NCI-H446 treated with DMSO at 0.1 percent for 48 hours (cell line): ENCODE data around the gene KRTAP4-9.
"Not testable (repeated sequence)": the region's sequence is repeated elsewhere in the genome, so short reads cannot be mapped to it uniquely, and the experiment has no call there.

Experiments used
- DNase-seq: peaks from one replicate; lab custom pipeline; 2025; lab: John Stamatoyannopoulos, UW

KRTAP4-9 gene

GRCh38 chr17:41131979-41132378, 26.8 kb downstream of the KRTAP4-9 start:
- no peak for DNase-seq

DNA sequence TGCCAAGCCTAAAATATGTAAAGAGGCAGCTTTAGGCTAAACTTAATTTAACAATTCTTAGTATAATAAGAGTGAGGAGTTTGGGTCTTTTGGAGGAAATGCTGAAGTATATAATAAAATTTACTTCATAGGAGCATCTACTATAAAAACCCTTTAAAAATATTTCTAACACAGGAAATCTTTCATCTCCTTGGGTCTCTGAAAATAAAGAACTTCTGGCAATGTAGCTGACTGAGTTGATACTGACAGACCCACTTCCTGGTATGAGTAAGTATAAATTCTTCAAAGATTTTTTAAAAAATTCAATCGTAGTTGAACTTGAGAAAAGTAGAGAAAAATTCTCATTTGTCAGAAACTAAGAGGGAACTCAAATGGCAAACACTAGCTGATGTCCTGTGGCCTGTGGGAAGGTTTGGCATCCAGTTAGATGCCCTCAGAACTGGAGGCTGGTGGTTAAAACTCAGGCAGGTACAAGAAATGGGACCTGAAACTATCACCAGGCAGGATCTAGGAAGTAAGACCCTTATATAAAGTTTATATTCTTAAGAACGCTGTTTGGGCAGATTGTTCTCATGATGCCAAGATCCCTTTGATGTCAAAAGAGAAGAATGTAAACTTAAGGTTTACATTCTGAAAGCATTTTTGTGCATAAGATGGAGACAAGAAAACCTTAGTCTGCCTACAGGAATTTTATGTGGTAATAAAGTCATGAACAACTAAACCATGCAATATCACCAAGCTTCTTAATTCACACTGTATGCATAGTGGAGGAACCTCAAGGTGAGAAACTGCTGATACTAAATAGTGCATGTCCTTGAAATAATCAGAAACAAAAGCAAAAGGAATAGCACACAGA, 28.9 kb downstream of the KRTAP4-9 start:
- no peak for DNase-seq

- not testable (repeated sequence) for DNase-seq
These were observed 34.7 kb downstream of the KRTAP4-9 start for GRCh38 chr17:41139865-41140264.

- no peak for DNase-seq
These were observed 35.4 kb downstream of the KRTAP4-9 start, which contains the start of gene KRTAP4-6 for GRCh38 chr17:41140360-41141131. Gene KRTAP4-6, minus strand, starts transcription at chr17:41140544. Its CDS starts 57 bp downstream, at chr17:41140487.

DNA sequence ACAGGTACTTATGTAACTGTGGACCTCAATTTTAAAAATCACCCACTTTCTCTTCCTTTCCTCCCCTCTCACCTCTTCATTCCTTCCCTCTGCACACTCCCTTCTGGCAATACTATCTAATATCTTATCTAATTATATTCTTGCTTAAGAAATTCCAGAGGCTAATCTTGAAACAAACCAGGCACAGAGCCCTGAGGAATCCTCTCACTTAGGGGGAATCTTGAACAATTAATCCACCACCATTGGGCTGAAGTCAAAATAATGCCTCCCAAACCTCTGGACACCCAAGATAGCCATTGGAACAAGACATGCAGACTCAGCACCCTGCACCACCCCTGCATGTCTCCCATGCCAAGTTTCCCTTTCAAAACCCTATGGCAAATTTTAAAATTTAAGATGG, 36.2 kb downstream of the KRTAP4-9 start:
- DNase-seq, result no peak

DNA sequence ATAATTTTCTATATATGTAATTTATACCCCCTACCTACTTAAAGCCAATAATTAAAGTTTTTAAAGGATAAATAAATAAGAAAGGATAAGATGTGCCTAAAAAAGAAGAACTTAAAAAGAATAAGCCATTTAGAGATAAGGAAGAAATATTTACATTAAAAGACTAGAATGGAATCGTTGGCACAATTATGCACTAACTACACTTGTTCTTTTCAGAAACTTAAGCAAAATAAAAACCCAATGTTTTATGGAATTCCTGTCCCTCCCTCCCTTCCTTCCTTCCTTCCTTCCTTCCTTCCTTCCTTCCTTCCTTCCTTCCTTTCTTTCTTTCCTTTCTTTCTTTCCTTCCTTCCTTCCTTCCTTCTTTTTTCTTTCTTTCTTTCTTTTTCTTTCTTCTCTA, 39.7 kb downstream of the KRTAP4-9 start:
- no peak for DNase-seq

GRCh38 chr17:41145261-41145660, 40.1 kb downstream of the KRTAP4-9 start:
- DNase-seq, result no peak

DNA sequence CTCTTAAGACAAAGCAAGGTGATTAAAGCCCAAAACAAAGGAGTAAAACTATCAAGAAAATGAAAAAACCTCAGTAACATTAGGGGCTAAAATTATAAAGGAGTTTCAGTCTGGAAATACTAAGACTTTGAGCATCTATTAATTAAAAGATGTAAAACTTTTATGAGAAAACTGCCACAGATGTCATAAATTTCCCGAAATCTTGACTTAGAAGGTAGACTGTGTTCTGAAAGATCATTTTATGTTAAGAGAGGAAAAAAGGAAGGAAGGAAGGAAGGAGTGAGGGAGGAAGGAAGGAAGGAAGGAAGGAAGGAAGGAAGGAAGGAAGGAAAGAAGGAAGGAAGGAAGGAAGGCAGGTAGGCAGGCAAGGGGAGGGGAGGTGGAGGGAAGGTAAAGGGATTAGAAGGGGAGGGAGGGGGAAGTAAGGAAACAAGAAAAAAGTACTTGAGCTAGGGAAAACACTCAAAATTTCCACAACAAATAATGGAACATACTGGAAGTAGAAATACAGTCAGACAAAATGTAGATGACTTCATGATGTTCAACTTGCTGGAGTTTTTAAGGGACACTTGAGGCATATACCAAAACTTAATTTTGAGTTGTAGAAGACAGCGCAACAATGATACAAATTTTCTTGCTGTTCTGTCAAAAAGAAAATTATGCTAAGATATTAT, 42.5 kb downstream of the KRTAP4-9 start:
- no peak for DNase-seq

DNA sequence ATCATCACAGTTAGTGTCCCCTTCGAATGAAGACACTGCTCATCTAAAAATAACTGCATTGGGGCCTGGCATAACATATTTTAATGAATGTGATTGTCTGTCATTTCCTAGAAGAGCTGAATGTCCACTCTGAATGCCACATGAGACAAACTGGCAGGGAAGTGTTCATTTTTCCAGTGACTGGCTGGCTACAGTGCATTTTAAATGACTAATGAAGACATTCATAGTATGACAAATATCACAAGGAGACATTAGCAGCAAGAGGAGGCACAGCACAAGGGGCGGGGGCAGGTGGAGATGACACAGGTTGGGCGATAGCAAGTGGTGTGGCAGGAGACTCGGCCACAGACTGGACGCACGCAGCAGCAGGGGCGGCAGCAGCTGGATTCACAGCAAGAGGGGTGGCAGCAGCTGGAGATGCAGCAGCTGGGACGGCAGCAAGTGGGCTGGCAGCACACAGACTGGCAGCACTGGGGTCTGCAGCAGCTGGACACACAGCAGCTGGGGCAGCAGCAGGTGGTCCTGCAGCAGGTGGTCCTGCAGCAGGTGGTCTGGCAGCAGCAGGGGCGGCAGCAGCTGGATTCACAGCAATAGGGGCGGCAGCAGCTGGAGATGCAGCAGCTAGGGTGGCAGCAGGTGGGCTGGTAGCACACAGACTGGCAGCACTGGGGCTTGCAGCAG, 43.9 kb downstream of the KRTAP4-9 start:
- not testable (repeated sequence) for DNase-seq

DNA sequence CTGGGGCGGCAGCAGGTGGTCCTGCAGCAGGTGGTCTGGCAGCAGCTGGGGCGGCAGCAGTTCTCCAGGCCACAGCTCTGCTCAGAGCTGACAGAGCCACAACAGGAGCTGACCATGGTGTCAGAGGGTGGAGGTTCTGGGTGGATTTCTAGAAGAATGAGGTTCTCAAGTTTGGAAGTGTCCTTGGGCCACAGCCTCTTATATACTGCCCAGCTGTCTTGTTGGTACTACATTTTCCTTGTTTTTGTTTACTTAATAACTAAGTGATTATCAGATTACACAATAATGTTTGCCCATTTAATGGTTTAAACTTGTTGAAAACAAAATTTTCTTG, 44.4 kb downstream of the KRTAP4-9 start, which contains the start of gene KRTAP4-5:
Gene KRTAP4-5, minus strand, starts transcription at position 174 of the 334 bp plus-strand sequence. Its CDS starts 58 bp downstream, at position 116.
- DNase-seq, result no peak

- DNase-seq, result no peak
These were observed 44.8 kb downstream of the KRTAP4-9 start for GRCh38 chr17:41150026-41150425.

DNA sequence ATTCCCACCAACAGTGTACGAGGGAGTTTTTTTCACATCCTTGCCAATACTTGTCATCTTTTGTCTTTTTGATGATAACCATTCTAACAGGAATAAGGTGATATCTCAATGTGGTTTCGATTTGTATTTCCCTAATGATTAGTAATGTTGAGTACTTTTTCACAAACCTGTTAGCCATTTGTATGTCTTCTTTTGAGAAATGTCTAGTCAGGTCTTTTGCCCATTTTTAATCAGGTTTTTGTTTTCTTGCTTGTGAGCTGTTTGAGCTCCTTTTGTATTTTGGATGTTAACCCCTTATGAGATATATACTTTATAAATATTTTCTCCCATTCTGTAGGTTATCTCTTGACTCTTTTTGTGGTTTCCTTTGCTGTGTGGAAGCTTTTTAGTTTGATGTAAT, 46.3 kb downstream of the KRTAP4-9 start:
- no peak for DNase-seq

DNA sequence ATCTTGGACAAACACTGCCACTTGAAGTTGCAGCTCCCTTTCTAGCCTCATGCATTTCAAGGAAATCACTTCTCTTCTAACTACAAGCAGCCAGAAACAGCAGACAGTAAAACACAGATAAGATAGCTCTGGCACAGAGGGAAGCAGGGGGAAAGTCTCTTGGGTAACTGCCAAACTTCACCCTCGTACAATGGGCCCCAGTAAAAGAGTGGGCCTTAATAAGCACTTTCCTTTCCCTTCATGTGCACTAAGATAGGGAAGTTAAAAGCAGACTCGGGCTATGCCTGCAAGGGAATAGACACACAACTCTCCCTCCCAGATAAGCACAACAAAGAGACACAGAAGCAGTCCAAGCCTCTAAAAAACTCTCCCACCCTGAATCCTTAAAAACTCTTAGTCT, 48.7 kb downstream of the KRTAP4-9 start:
- no peak for DNase-seq
